Small intestine (tissue), 7 donors: ENCODE data around the gene ACYP2. TPM values are rescaled to one million over a fixed set of nuclear protein-coding genes. Genes with fewer than 3 reads are reported as not detected.

Experiments
- DNase-seq, 2 donors: peaks; one replicate each; pipeline versions ENCODE4 v3.0.0 to v3.0.0-alpha.2; 2013
- FAIRE-seq: peaks from 2 replicates; lab custom pipeline; 2012; peaks lifted over from hg19 to GRCh38; lab: Jason Lieb, UNC
- H3K27ac ChIP-seq, 3 donors: one replicate each; pipeline ENCODE4 v1.5.1; 2013; ENCODE audit warnings: low read length in 2 of 3, mild to moderate bottlenecking in 2 of 3, control low read depth in 1 of 3, inconsistent platforms in 1 of 3, low read depth in 1 of 3, moderate library complexity in 1 of 3
- H3K27me3 ChIP-seq, 3 donors: one replicate each; pipeline ENCODE4 v1.6.1; 2013; ENCODE audit warnings: low read length in 3 of 3, inconsistent platforms in 1 of 3; ENCODE audit not compliant: control insufficient read depth in 3 of 3, insufficient read depth in 3 of 3
- H3K36me3 ChIP-seq, 3 donors: one replicate each; pipeline ENCODE4 v1.6.1; 2013; ENCODE audit warnings: low read length in 3 of 3, inconsistent platforms in 1 of 3, low read depth in 1 of 3, mild to moderate bottlenecking in 1 of 3, moderate library complexity in 1 of 3; ENCODE audit not compliant: control insufficient read depth in 3 of 3, insufficient read depth in 2 of 3
- H3K4me1 ChIP-seq, 3 donors: one replicate each; pipeline ENCODE4 v1.6.1; 2013; ENCODE audit warnings: low read length in 2 of 3, inconsistent platforms in 1 of 3, low read depth in 1 of 3, mild to moderate bottlenecking in 1 of 3, moderate library complexity in 1 of 3; ENCODE audit not compliant: control insufficient read depth in 3 of 3, insufficient read depth in 2 of 3
- H3K4me3 ChIP-seq, 3 donors: one replicate each; pipeline ENCODE4 v1.5.1; 2013; ENCODE audit warnings: low read length in 3 of 3, control low read depth in 1 of 3, inconsistent platforms in 1 of 3, low read depth in 1 of 3, mild to moderate bottlenecking in 1 of 3, moderate library complexity in 1 of 3
- H3K9me3 ChIP-seq, 2 donors: one replicate each; pipeline ENCODE4 v1.6.1; 2013; ENCODE audit warnings: low read depth in 1 of 2, low read length in 1 of 2; ENCODE audit not compliant: control insufficient read depth in 2 of 2, insufficient read depth in 1 of 2
- WGBS, 3 donors: extraction: QIAGEN DNeasy Blood & Tissue Kit; methylation state at CpG; one replicate each; pipeline ENCODE4 v1.1.7; 2013; 5-methylcytosine and 5-hydroxymethylcytosine counted together
- polyA plus RNA-seq, 4 donors: library from polyadenylated mRNA; stranded (reverse) in 3 of 4; unstranded in 1 of 4; fragments of 200-250 nt in 3 of 4; fragments of 120-200 nt in 1 of 4; gene quantifications; one replicate each; pipeline versions ENCODE4 v1.2.1 to v1.2.3, GENCODE V29; 2013
- donor health status: healthy with polysubstance abuse.
- donor health status: control.
- donor health status: control.
- donor health status: Bipolar disorder and iron deficiency.
- donor health status: healthy.

ACYP2 gene
- polyA plus RNA-seq, 4 donors: 12.3 to 17.3 (median 13.0) TPM

- DNase-seq (no peak), FAIRE-seq (no peak)
- Histone ChIP-seq H3K4me3 (no peak overlapping the region), H3K27ac (no peak overlapping the region), H3K9me3 (no peaks in the 10 kb centered on the region), H3K27me3 (no peaks in the 10 kb centered on the region), H3K4me1 (no peaks in the 10 kb centered on the region), H3K36me3 (peaks cover 0 to 4% (median 0%) of the 10 kb centered on the region in 3 donors)
- WGBS, 3 donors: 73 to 87% (median 79%) methylated on average over 4 of the region's 4 CpGs
Measured at GRCh38 chr2:54139210-54139609, 23.8 kb downstream of the ACYP2 start.

GRCh38 chr2:54143780-54144179 lies 28.4 kb downstream of the ACYP2 start:
- Histone ChIP-seq H3K4me3 (no peak overlapping the region), H3K9me3 (no peaks in the 10 kb centered on the region), H3K27ac (no peak overlapping the region), H3K4me1 (no peaks in the 10 kb centered on the region), H3K27me3 (no peaks in the 10 kb centered on the region), H3K36me3 (peaks cover 0 to 3% (median 0%) of the 10 kb centered on the region in 3 donors)
- DNase-seq (no peak), FAIRE-seq (no peak)
- 55 to 73% (median 60%) methylated on average over 2 of the region's 2 CpGs for WGBS, 3 donors

GRCh38 chr2:54148391-54148790 lies 33.0 kb downstream of the ACYP2 start:
- peaks cover 0 to under 1% of the 10 kb centered on the region in 2 donors for H3K9me3 ChIP-seq
- H3K27me3 ChIP-seq: no peaks in the 10 kb centered on the region
- H3K4me3 ChIP-seq: no peak overlapping the region
- WGBS, 3 donors: 91 to 93% (median 91%) methylated on average over 2 of the region's 2 CpGs
- peaks cover 0 to 2% (median 0%) of the 10 kb centered on the region in 3 donors for H3K36me3 ChIP-seq
- H3K4me1 ChIP-seq: no peaks in the 10 kb centered on the region
- FAIRE-seq (no peak), DNase-seq (no peak)
- no peak overlapping the region for H3K27ac ChIP-seq

GRCh38 chr2:54149638-54150441 lies 34.4 kb downstream of the ACYP2 start:
- no peak for DNase-seq

GRCh38 chr2:54158311-54158710 lies 42.9 kb downstream of the ACYP2 start:
- no peaks in the 10 kb centered on the region for H3K27me3 ChIP-seq
- H3K9me3 ChIP-seq: peaks cover 0 to 4% of the 10 kb centered on the region in 2 donors
- no peak overlapping the region for H3K4me3 ChIP-seq
- H3K27ac ChIP-seq: no peak overlapping the region
- no peak for FAIRE-seq
- peaks cover 0 to 4% (median 3%) of the 10 kb centered on the region in 3 donors for H3K36me3 ChIP-seq
- no peak for DNase-seq
- H3K4me1 ChIP-seq: no peaks in the 10 kb centered on the region
- 96 to 97% (median 96%) methylated on average over 6 of the region's 6 CpGs for WGBS, 3 donors

More at GRCh38 chr2:54149638-54150441, 34.4 kb downstream of the ACYP2 start:
- Histone ChIP-seq H3K9me3 (peaks cover 0 to 4% of the 10 kb centered on the region in 2 donors), H3K36me3 (peaks cover 0 to 4% (median 0%) of the 10 kb centered on the region in 3 donors), H3K4me3 (no peak overlapping the region), H3K4me1 (no peaks in the 10 kb centered on the region), H3K27ac (no peak overlapping the region), H3K27me3 (no peaks in the 10 kb centered on the region)
- 71 to 75% (median 73%) methylated on average over 3 of the region's 3 CpGs for WGBS, 3 donors
- FAIRE-seq: no peak

- Histone ChIP-seq H3K9me3 (no peaks in the 10 kb centered on the region), H3K27ac (no peak overlapping the region), H3K4me3 (no peak overlapping the region), H3K4me1 (no peaks in the 10 kb centered on the region), H3K36me3 (peaks cover 0 to 3% (median 2%) of the 10 kb centered on the region in 3 donors), H3K27me3 (no peaks in the 10 kb centered on the region)
- DNase-seq: no peak
- FAIRE-seq: peak; percentile 84
- WGBS, 3 donors: 68 to 77% (median 73%) methylated on average over 3 of the region's 3 CpGs
Measured at GRCh38 chr2:54161660-54162424, 46.4 kb downstream of the ACYP2 start.

GRCh38 chr2:54164106-54164505 lies 48.7 kb downstream of the ACYP2 start:
- no peak overlapping the region for H3K4me3 ChIP-seq
- FAIRE-seq (no peak), DNase-seq (no peak)
- H3K27ac ChIP-seq: no peak overlapping the region
- 96 to 97% (median 97%) methylated on average over 1 of the region's 1 CpG for WGBS, 3 donors
- no peaks in the 10 kb centered on the region for H3K27me3 ChIP-seq
- no peaks in the 10 kb centered on the region for H3K4me1 ChIP-seq
- H3K9me3 ChIP-seq: no peaks in the 10 kb centered on the region
- peaks cover 0 to 3% (median 2%) of the 10 kb centered on the region in 3 donors for H3K36me3 ChIP-seq

GRCh38 chr2:54166121-54166773 lies 50.8 kb downstream of the ACYP2 start:
- Histone ChIP-seq H3K4me3 (no peak overlapping the region), H3K27ac (no peak overlapping the region), H3K36me3 (peaks cover 0 to 3% (median 2%) of the 10 kb centered on the region in 3 donors), H3K27me3 (no peaks in the 10 kb centered on the region), H3K4me1 (no peaks in the 10 kb centered on the region), H3K9me3 (no peaks in the 10 kb centered on the region)
- DNase-seq: no peak
- FAIRE-seq: no peak
- 88 to 94% (median 92%) methylated on average over 3 of the region's 3 CpGs for WGBS, 3 donors
